Smooth muscle cell (in vitro differentiated cells): ENCODE results near the gene COX4I2. TPM values are rescaled to one million over a fixed set of nuclear protein-coding genes. Genes with fewer than 3 reads are reported as not detected.

Experiments used
- DNase-seq: peaks from one replicate; lab custom pipeline; 2025; ENCODE audit not compliant: unreplicated experiment; lab: John Stamatoyannopoulos, UW
- H2AFZ ChIP-seq: fragments of 200-600 bp; sonication (generic); 2 replicates; pipeline ENCODE4 v1.6.0; 2016; ENCODE audit warnings: antibody characterized with exemption, low read depth, mild to moderate bottlenecking
- H3F3A ChIP-seq: fragments of 200-600 bp; sonication (generic); 2 replicates; pipeline ENCODE4 v1.6.0; 2017; ENCODE audit warnings: antibody characterized with exemption, low read depth
- H3K27ac ChIP-seq: fragments of 200-600 bp; sonication (generic); 2 replicates; pipeline ENCODE4 v1.5.1; 2016; ENCODE audit warnings: low read depth, mild to moderate bottlenecking
- H3K27me3 ChIP-seq: fragments of 200-600 bp; sonication (generic); 2 replicates; pipeline ENCODE4 v1.6.1; 2016; ENCODE audit warnings: low read depth, mild to moderate bottlenecking
- H3K36me3 ChIP-seq: fragments of 200-600 bp; sonication (generic); 2 replicates; pipeline ENCODE4 v1.5.1; 2016; ENCODE audit warnings: low read depth
- H3K4me1 ChIP-seq: fragments of 200-600 bp; sonication (generic); 2 replicates; pipeline ENCODE4 v1.5.1; 2016; ENCODE audit warnings: low read depth
- H3K4me2 ChIP-seq: fragments of 200-600 bp; sonication (generic); 2 replicates; pipeline ENCODE4 v1.6.0; 2016; ENCODE audit warnings: mild to moderate bottlenecking
- H3K4me3 ChIP-seq: fragments of 200-600 bp; sonication (generic); 2 replicates; pipeline ENCODE4 v1.5.1; 2016; ENCODE audit warnings: mild to moderate bottlenecking
- H3K79me2 ChIP-seq: fragments of 200-600 bp; sonication (generic); 2 replicates; pipeline ENCODE4 v1.6.0; 2016; ENCODE audit warnings: low read depth, mild to moderate bottlenecking
- H3K9ac ChIP-seq: fragments of 200-600 bp; sonication (generic); 2 replicates; pipeline ENCODE4 v1.6.0; 2016; ENCODE audit warnings: low read depth
- H3K9me3 ChIP-seq: fragments of 200-600 bp; sonication (generic); replicated peaks from 2 replicates; pipeline ENCODE4 v1.5.1; 2016; ENCODE audit warnings: low read depth
- H4K20me1 ChIP-seq: fragments of 200-600 bp; sonication (generic); 2 replicates; pipeline ENCODE4 v1.6.0; 2016; ENCODE audit warnings: low read depth
- WGBS: methylation state at CpG from one replicate; pipeline ENCODE4 v1.1.7; 2016; ENCODE audit warnings: low lambda C conversion rate; 5-methylcytosine and 5-hydroxymethylcytosine counted together
- polyA plus RNA-seq: library from polyadenylated mRNA; unstranded; fragments of >200 nt; fragmentation: Nextera tagmentation; extraction: Ambion mirVana; gene quantifications from 2 replicates; pipeline ENCODE4 v1.2.1, GENCODE V29; 2016
- total RNA-seq: library from RNA; depleted of rRNA; stranded (reverse); fragments of >200 nt; gene quantifications from 2 replicates; pipeline ENCODE4 v1.2.3, GENCODE V29; 2014
- TF ChIP-seq, protein P1 (sequence below): fragments of 200-600 bp; sonication (generic); IDR thresholded peaks from 2 replicates; pipeline ENCODE4 v1.5.1; 2017; ENCODE audit warnings: borderline replicate concordance, mild to moderate bottlenecking, antibody characterized with exemption; ENCODE audit not compliant: insufficient read depth, poor library complexity, severe bottlenecking

The COX4I2 gene
- not detected in 2 replicates for total RNA-seq
- polyA plus RNA-seq, result 0.80 and 2.1 TPM in 2 replicates

DNA sequence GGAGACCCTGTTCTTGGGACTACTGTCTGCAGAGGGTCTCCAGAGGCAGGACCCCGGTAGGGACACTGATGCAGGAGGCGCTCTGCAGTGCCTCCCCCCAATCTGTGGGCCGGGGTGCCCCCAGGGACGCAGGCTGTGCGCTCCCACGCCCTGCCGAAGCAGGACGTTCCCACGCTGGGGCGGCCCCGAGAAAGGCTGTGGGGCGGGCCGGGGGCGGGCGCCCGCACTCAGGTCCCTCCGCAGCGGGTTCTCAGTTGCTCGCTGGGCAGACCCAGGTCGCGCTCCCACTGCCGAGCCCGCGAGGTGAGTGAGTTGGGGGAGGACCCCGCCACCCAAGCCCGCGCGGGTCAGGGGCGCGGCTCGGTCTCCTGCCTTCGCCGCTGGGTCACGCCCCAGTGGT is at the start of gene COX4I2:
TSS of gene COX4I2 (plus strand) at position 253 of the 400 bp plus-strand sequence. CDS start 1,106 bp downstream, outside the sequence.
- no peaks in the 10 kb centered on the region for H3K36me3 ChIP-seq
- no peaks in the 10 kb centered on the region for H3K9me3 ChIP-seq
- H3K4me2 ChIP-seq, result peak within 1 kb of the TSS; percentile 22
- no peak within 1 kb of the TSS for H3K4me3 ChIP-seq
- H3K79me2 ChIP-seq, result no peaks in the 10 kb centered on the region
- H2AFZ ChIP-seq, result peak within 1 kb of the TSS; percentile 43
- H3K27ac ChIP-seq, result no peak within 1 kb of the TSS
- H3K4me1 ChIP-seq, result peaks cover 7% of the 10 kb centered on the region
- H4K20me1 ChIP-seq, result no peaks in the 10 kb centered on the region
- TF ChIP-seq, protein P1, sequence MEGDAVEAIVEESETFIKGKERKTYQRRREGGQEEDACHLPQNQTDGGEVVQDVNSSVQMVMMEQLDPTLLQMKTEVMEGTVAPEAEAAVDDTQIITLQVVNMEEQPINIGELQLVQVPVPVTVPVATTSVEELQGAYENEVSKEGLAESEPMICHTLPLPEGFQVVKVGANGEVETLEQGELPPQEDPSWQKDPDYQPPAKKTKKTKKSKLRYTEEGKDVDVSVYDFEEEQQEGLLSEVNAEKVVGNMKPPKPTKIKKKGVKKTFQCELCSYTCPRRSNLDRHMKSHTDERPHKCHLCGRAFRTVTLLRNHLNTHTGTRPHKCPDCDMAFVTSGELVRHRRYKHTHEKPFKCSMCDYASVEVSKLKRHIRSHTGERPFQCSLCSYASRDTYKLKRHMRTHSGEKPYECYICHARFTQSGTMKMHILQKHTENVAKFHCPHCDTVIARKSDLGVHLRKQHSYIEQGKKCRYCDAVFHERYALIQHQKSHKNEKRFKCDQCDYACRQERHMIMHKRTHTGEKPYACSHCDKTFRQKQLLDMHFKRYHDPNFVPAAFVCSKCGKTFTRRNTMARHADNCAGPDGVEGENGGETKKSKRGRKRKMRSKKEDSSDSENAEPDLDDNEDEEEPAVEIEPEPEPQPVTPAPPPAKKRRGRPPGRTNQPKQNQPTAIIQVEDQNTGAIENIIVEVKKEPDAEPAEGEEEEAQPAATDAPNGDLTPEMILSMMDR, result no peak
- WGBS, result 89% methylated on average over 22 of the region's 34 CpGs
- no peaks in the 10 kb centered on the region for H3F3A ChIP-seq
- no peaks in the 10 kb centered on the region for H3K27me3 ChIP-seq
- DNase-seq, result no peak
- no peak within 1 kb of the TSS for H3K9ac ChIP-seq

DNA sequence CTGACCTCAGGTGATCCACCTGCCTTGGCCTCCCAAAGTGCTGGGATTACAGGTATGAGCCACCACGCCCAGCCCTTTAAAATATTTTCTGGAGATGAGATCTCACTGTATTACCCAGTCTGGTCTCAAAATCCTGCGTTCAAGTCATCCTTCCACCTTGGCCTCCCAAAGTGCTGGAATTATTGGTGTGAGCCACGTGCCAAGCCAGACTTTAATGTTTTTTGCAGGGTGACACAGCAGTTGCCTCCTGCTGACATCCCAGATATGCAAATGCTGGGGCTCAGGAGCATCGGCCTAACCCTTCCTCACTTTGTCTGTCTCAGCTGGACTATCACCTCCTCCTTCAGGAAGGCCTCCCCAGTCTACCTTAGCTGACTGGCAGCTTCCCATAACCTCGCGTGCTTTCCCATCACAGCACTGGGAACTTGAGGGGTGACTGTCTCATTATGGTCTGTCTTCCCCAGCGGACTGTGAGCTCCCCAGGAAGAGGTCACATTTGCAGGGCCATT is 46.9 kb upstream of the COX4I2 start:
- no peak overlapping the region for H3K4me3 ChIP-seq
- no peaks in the 10 kb centered on the region for H3K79me2 ChIP-seq
- H3F3A ChIP-seq, result peaks cover 31% of the 10 kb centered on the region
- H3K27ac ChIP-seq, result peak overlapping the region; percentile 31
- H2AFZ ChIP-seq, result no peak overlapping the region
- no peaks in the 10 kb centered on the region for H4K20me1 ChIP-seq
- no peaks in the 10 kb centered on the region for H3K36me3 ChIP-seq
- TF ChIP-seq, protein P1, result no peak
- no peaks in the 10 kb centered on the region for H3K27me3 ChIP-seq
- H3K4me1 ChIP-seq, result peaks cover 1% of the 10 kb centered on the region
- 63% methylated on average over 7 of the region's 7 CpGs for WGBS
- no peak overlapping the region for H3K4me2 ChIP-seq
- H3K9ac ChIP-seq, result no peak overlapping the region
- DNase-seq, result no peak
- no peaks in the 10 kb centered on the region for H3K9me3 ChIP-seq

DNA sequence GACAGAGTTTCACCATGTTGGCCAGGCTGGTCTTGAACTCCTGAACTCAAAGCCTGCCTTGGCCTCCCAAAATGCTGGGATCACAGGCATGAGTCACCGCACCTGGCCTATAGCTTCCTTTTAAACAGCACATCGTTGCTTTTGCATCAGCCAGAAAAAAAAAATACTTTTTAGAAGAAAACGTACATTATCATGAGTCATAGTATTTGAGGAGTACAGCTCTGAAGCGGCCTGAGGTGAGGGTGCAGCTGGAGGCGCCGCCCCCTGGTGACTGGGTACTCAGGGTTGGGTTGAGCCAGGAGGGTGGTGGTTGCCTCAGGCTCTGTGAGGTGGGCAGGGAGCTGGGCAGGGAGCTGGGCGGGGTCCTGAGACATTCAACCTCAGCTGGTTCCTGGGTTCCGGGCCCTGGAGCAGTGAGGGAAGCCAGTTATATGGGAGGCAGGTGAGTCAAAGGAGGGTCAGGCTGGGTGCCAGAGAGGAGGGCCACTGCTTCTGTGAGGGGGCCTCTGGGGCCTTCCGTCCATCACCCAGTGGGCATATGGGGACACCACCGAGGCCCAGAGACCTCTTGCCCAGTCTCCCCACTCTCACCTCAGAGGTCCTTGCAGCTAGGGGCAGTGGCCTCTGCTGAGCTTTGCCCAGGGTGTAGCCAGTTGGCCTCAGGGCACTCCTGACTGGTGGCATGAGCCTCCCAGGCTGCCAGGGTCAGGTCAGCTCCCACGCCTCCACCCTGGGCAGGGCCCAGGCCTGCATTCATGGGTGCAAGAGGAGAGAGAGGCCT is 44.3 kb upstream of the COX4I2 start:
- H3K9me3 ChIP-seq, result no peaks in the 10 kb centered on the region

More for the DNA sequence above, 44.3 kb upstream of the COX4I2 start:
- Histone ChIP-seq H3K36me3 (no peaks in the 10 kb centered on the region), H3K27ac (peak overlapping the region; percentile 85), H3K4me1 (no peaks in the 10 kb centered on the region), H2AFZ (no peak overlapping the region), H3K4me3 (no peak overlapping the region), H3K79me2 (no peaks in the 10 kb centered on the region), H3K9ac (no peak overlapping the region), H4K20me1 (no peaks in the 10 kb centered on the region), H3F3A (peaks cover 47% of the 10 kb centered on the region), H3K27me3 (no peaks in the 10 kb centered on the region), H3K4me2 (no peak overlapping the region)
- TF ChIP-seq, protein P1, result no peak
- 64% methylated on average over 11 of the region's 11 CpGs for WGBS
- DNase-seq, result no peak
